IPS DF 19.7 (cell line): ENCODE data around the gene TMTC1.
"Not testable (repeated sequence)": the region's sequence is repeated elsewhere in the genome, so short reads cannot be mapped to it uniquely, and the experiment has no call there.

Experiments used
- DNase-seq: peaks from one replicate; pipeline ENCODE4 v3.0.0-alpha.2; 2013; ENCODE audit warnings: low read depth, low spot score

TMTC1 gene

GRCh38 chr12:29783773-29784666 is at the start of gene TMTC1:
Gene TMTC1 (minus strand): TSS chr12:29783942. CDS start chr12:29783751, 191 bp downstream.
- DNase-seq: no peak

- no peak for DNase-seq
Measured at GRCh38 chr12:29831173-29831572, 47.4 kb upstream of the TMTC1 start.

GRCh38 chr12:29830391-29830790 is 46.6 kb upstream of the TMTC1 start:
- DNase-seq: no peak

- DNase-seq: no peak
Measured at GRCh38 chr12:29818916-29819623, 35.3 kb upstream of the TMTC1 start.

GRCh38 chr12:29816874-29817725 is 33.4 kb upstream of the TMTC1 start:
- DNase-seq: no peak

- not testable (repeated sequence) for DNase-seq
Measured at GRCh38 chr12:29809616-29810361, 26.0 kb upstream of the TMTC1 start.

- DNase-seq: no peak
Measured at GRCh38 chr12:29807129-29807528, 23.4 kb upstream of the TMTC1 start.

- DNase-seq: no peak
Measured at GRCh38 chr12:29804019-29804418, 20.3 kb upstream of the TMTC1 start.

- DNase-seq: no peak
Measured at GRCh38 chr12:29799591-29799990, 15.8 kb upstream of the TMTC1 start.

GRCh38 chr12:29797565-29798355 is 14.0 kb upstream of the TMTC1 start:
- DNase-seq: no peak

GRCh38 chr12:29796823-29797263 is 13.1 kb upstream of the TMTC1 start:
- no peak for DNase-seq

GRCh38 chr12:29795715-29796114 is 12.0 kb upstream of the TMTC1 start:
- DNase-seq: no peak

GRCh38 chr12:29794862-29795261 is 11.1 kb upstream of the TMTC1 start:
- DNase-seq: no peak

GRCh38 chr12:29792853-29793252 is 9.1 kb upstream of the TMTC1 start:
- DNase-seq: no peak

GRCh38 chr12:29792132-29792531 is 8.4 kb upstream of the TMTC1 start:
- DNase-seq: no peak

GRCh38 chr12:29782871-29783772 is 620 bp downstream of the TMTC1 start:
- DNase-seq: no peak

GRCh38 chr12:29782285-29782870 is 1.4 kb downstream of the TMTC1 start:
- no peak for DNase-seq

- no peak for DNase-seq
Measured at GRCh38 chr12:29781705-29782266, 2.0 kb downstream of the TMTC1 start.

- DNase-seq: no peak
Measured at GRCh38 chr12:29781188-29781587, 2.6 kb downstream of the TMTC1 start.
